GM12878 (cell line): ENCODE measurements around the gene IFT81. TPM values are rescaled to one million over a fixed set of nuclear protein-coding genes. Genes with fewer than 3 reads are reported as not detected.

Experiments
- ATAC-seq: fragments of 200-7000 bp; cut with Tn5 transposase; 3 replicates; pipeline ENCODE4 v1.9.1; 2020; ENCODE audit warnings: mild to moderate bottlenecking, moderate library complexity
- BruUV-seq: library from RNA; stranded (reverse); fragments of 400-500 nt; replicated peaks from 2 replicates; lab custom pipeline; 2021; lab: Mats Ljungman, UMichigan
- CTCF ChIA-PET: fragments of 300-600 bp; sonication (Branson Sonifier 250); formaldehyde crosslinking; extraction: SDS; loops from one replicate; lab custom pipeline; 2021; ENCODE audit warnings: inconsistent platforms; lab: Yijun Ruan, JAX
- POLR2A ChIA-PET: fragments of 350-600 bp; formaldehyde crosslinking; extraction: SDS; loops from one replicate; lab custom pipeline; 2021; ENCODE audit warnings: inconsistent platforms; lab: Charles Lee
- RAD21 ChIA-PET: fragments of 300-600 bp; sonication (Branson Sonifier 250); formaldehyde crosslinking; loops from one replicate; lab custom pipeline; 2023; ENCODE audit warnings: antibody characterized with exemption; ENCODE audit not compliant: unreplicated experiment; lab: Charles Lee
- SMC1A ChIA-PET: fragments of 300-600 bp; sonication (Branson Sonifier 250); formaldehyde crosslinking; loops from one replicate; lab custom pipeline; 2023; ENCODE audit not compliant: unreplicated experiment, uncharacterized antibody; lab: Charles Lee
- DNase-seq: peaks from one replicate; pipeline ENCODE4 v3.0.0-alpha.2; 2011; ENCODE audit warnings: low read depth, low spot score
- FAIRE-seq: peaks from 3 replicates; lab custom pipeline; 2011; peaks lifted over from hg19 to GRCh38; lab: Jason Lieb, UNC
- H2AFZ ChIP-seq: 2 replicates; pipeline ENCODE4 v1.6.0; 2011; ENCODE audit warnings: low read depth, low read length, control low read depth; ENCODE audit not compliant: control insufficient read depth
- H3K27ac ChIP-seq: 2 replicates; pipeline ENCODE4 v1.5.1; 2011; ENCODE audit warnings: control low read depth; ENCODE audit not compliant: control insufficient read depth, insufficient read depth
- H3K27me3 ChIP-seq, 2 experiments: replicated peaks in 1 of 2; 2 replicates each; pipeline versions ENCODE4 v1.6.0 to v1.6.1; 2011; ENCODE audit warnings: low read length in 1 of 2; ENCODE audit not compliant: control insufficient read depth in 2 of 2, insufficient read depth in 2 of 2
- H3K36me3 ChIP-seq, 2 experiments: 2 replicates each; pipeline ENCODE4 v1.5.1; 2011; ENCODE audit warnings: low read length in 1 of 2; ENCODE audit not compliant: control insufficient read depth in 2 of 2, insufficient read depth in 2 of 2
- H3K4me1 ChIP-seq: 2 replicates; pipeline ENCODE4 v1.6.1; 2011; ENCODE audit warnings: mild to moderate bottlenecking, low read length, moderate library complexity, mixed read lengths; ENCODE audit not compliant: control insufficient read depth, insufficient read depth
- H3K4me2 ChIP-seq: 2 replicates; pipeline ENCODE4 v1.6.0; 2011; ENCODE audit warnings: control low read depth; ENCODE audit not compliant: control insufficient read depth, insufficient read depth
- H3K4me3 ChIP-seq: fragments of 200-600 bp; sonication (generic); 2 replicates; pipeline ENCODE4 v1.5.1; 2016
- H3K79me2 ChIP-seq: 2 replicates; pipeline ENCODE4 v1.6.0; 2011; ENCODE audit warnings: low read length; ENCODE audit not compliant: control insufficient read depth, insufficient read depth
- H3K9ac ChIP-seq: 2 replicates; pipeline ENCODE4 v1.8.0; 2011; ENCODE audit warnings: low read length, control low read depth, mixed read lengths; ENCODE audit not compliant: control insufficient read depth, insufficient read depth
- H3K9me3 ChIP-seq: replicated peaks from 3 replicates; pipeline ENCODE4 v1.5.1; 2011; ENCODE audit warnings: mild to moderate bottlenecking, low read length; ENCODE audit not compliant: control insufficient read depth, insufficient read depth
- H4K20me1 ChIP-seq: 2 replicates; pipeline ENCODE4 v1.6.0; 2011; ENCODE audit not compliant: control insufficient read depth, insufficient read depth
- CBX5 ChIP-seq: sonication (generic); IDR thresholded peaks from 2 replicates; pipeline ENCODE4 v1.6.1; 2016; ENCODE audit warnings: low read depth, moderate library complexity, mild to moderate bottlenecking, inconsistent platforms
- NBN ChIP-seq: fragments of 450-650 bp; IDR thresholded peaks from 2 replicates; pipeline ENCODE4 v1.6.1; 2016
- NRF1 ChIP-seq: conservative IDR thresholded peaks from 2 replicates; pipeline ENCODE4 v1.6.1; 2011; ENCODE audit warnings: mild to moderate bottlenecking, low read depth, low read length, improper control_type of control experiment
- ZNF622 ChIP-seq: fragments of 450-650 bp; IDR thresholded peaks from 2 replicates; pipeline ENCODE4 v1.6.1; 2017; ENCODE audit warnings: mild to moderate bottlenecking, inconsistent platforms
- WGBS: methylation state at CpG from one replicate; pipeline ENCODE4 v1.1.6; 2016; ENCODE audit warnings: low lambda C conversion rate; ENCODE audit not compliant: insufficient replicate concordance, insufficient coverage; ENCODE audit errors: missing lambda C conversion rate; 5-methylcytosine and 5-hydroxymethylcytosine counted together
- in situ Hi-C: fragments of 300-500 bp; cut with MboI; formaldehyde crosslinking; loops from 9 replicates; pipeline ENCODE4 v1.14.3; 2018; ENCODE audit warnings: mixed read lengths
- intact Hi-C: fragments of 100-400 bp; cut with micrococcal nuclease; formaldehyde crosslinking; loops from one replicate; pipeline ENCODE4 v1.14.2; 2022; ENCODE audit not compliant: unreplicated experiment
- polyA plus RNA-seq, 11 experiments: library from polyadenylated mRNA; depleted of rRNA in 4 of 11; unstranded in 6 of 11; stranded (reverse) in 5 of 11; fragments of >200 nt; fragmentation: Nextera tagmentation in 4 of 11; fragmentation: Illumina TruSeq in 1 of 11; extraction: Ambion mirVana in 4 of 11; extraction: Trizol in 1 of 11; gene quantifications; 1 replicate in 1 of 11; 2 replicates in 10 of 11; pipeline versions ENCODE4 v1.2.1 to v1.2.3, GENCODE V29; 2011 to 2016; ENCODE audit warnings: inconsistent platforms in 2 of 11, missing spikeins in 2 of 11, low read depth in 1 of 11
- total RNA-seq, 4 experiments: library from RNA; depleted of rRNA in 3 of 4; stranded (reverse); fragments of >200 nt in 3 of 4; fragmentation: Illumina TruSeq in 1 of 4; extraction: Trizol in 1 of 4; gene quantifications; 2 replicates each; pipeline versions ENCODE4 v1.2.1 to v1.2.3, GENCODE V29; 2013 to 2021

IFT81 gene
- total and polyA plus RNA-seq, 10 of the 15 experiments (the other 5 are each of a cell fraction or from before 2014, with no cell fraction given): 4.1 to 9.9 (median 5.6) TPM

GRCh38 chr12:110186059-110186458, 61.9 kb downstream of the IFT81 start:
- H3K9me3 ChIP-seq: no peaks in the 10 kb centered on the region; the same call in none of the 3 replicates

DNA sequence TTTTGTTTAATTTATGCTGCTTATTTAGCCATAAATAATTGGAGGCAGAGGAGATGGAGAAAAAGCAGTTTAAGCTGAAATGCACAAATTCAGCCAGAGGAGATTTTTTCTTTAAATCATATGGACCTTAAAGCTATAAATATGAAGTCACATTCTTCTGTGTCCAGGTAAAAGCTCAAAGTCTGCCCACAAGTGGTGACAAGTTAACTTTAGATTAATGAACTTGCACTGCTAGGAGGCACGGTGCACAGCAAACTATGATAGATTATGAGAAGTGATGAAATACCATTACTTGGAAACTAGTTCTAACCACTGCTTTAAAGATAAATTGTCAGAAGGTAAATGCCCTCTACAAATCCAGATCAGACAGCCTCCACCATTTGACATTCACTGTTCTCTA, 69.0 kb downstream of the IFT81 start:
- Histone ChIP-seq H3K9ac (no peak overlapping the region), H2AFZ (no peak overlapping the region), H3K4me2 (no peak overlapping the region), H4K20me1 (no peaks in the 10 kb centered on the region), H3K36me3 (no peaks in the 10 kb centered on the region), H3K9me3 (no peaks in the 10 kb centered on the region; the same call in 2 of the 3 replicates), H3K4me3 (no peak overlapping the region), H3K27me3 (no peaks in the 10 kb centered on the region), H3K27ac (no peak overlapping the region), H3K4me1 (no peaks in the 10 kb centered on the region), H3K79me2 (no peaks in the 10 kb centered on the region)
- POLR2A ChIA-PET: no interaction called here
- WGBS: 100% methylated on average over 1 of the region's 1 CpG
- no peak for TF ChIP-seq ZNF622
- FAIRE-seq: no peak
- ATAC-seq: no peak
- intact Hi-C loops (no loop called here), in situ Hi-C loops (no loop called here)
- RAD21 ChIA-PET: no interaction called here
- no peak for DNase-seq
- BruUV-seq: no TSS peak
- CTCF ChIA-PET: interaction anchor here (1.2 kb wide), 1 partner anchor 29 kb away, joined by 4 read pairs; no protein-coding TSS in a partner anchor
- SMC1A ChIA-PET: interaction anchor here (1.2 to 1.4 kb wide), 2 partner anchors 10 to 27 kb away, joined by 3 to 4 read pairs; no protein-coding TSS in a partner anchor

More at GRCh38 chr12:110186059-110186458, 61.9 kb downstream of the IFT81 start:
- BruUV-seq: no TSS peak
- H4K20me1 ChIP-seq: no peaks in the 10 kb centered on the region
- ChIA-PET SMC1A (interaction anchor here (1.6 kb wide), 1 partner anchor 10 kb away, joined by 4 read pairs; no protein-coding TSS in a partner anchor), RAD21 (no interaction called here), CTCF (no interaction called here), POLR2A (no interaction called here)
- in situ Hi-C loops: no loop called here
- no peaks in the 10 kb centered on the region for H3K36me3 ChIP-seq
- TF ChIP-seq CBX5: peak; percentile 95; the same call in 1 of the 2 replicates
- 0 out of 2 replicates have a peak, but pooled peaks have one; percentile 37 for TF ChIP-seq NBN
- no peak for TF ChIP-seq NRF1
- intact Hi-C loops: no loop called here
- H3K4me1 ChIP-seq: no peaks in the 10 kb centered on the region
- no peak overlapping the region for H3K9ac ChIP-seq
- H2AFZ ChIP-seq: no peak overlapping the region
- no peak for ATAC-seq
- no peak for FAIRE-seq
- no peak overlapping the region for H3K4me2 ChIP-seq
- H3K79me2 ChIP-seq: no peaks in the 10 kb centered on the region
- 100% methylated on average over 1 of the region's 1 CpG for WGBS
- no peak for DNase-seq
- H3K27ac ChIP-seq: no peak overlapping the region
- H3K27me3 ChIP-seq: no peaks in the 10 kb centered on the region
- no peak overlapping the region for H3K4me3 ChIP-seq
